Kidney (tissue), 14 donors: Measurements from ENCODE around the gene SDK1. TPM values are rescaled to one million over a fixed set of nuclear protein-coding genes. Genes with fewer than 3 reads are reported as not detected.

ENCODE experiments used
- DNase-seq, 5 donors: peaks; one replicate each; pipeline ENCODE4 v3.0.0-alpha.2; 2013 to 2020
- FAIRE-seq: peaks from 2 replicates; lab custom pipeline; 2012; peaks lifted over from hg19 to GRCh38; lab: Jason Lieb, UNC
- H3K27ac ChIP-seq, 2 donors: one replicate each; pipeline ENCODE4 v1.7.0; 2013; ENCODE audit warnings: low read depth in 2 of 2, low read length in 2 of 2, inconsistent platforms in 1 of 2
- H3K27me3 ChIP-seq: one replicate; pipeline ENCODE4 v1.7.1; 2013; ENCODE audit warnings: low read length, inconsistent platforms; ENCODE audit not compliant: control insufficient read depth, insufficient read depth
- H3K36me3 ChIP-seq, 3 donors: one replicate each; pipeline versions ENCODE4 v1.7.0 to v1.7.1; 2013; ENCODE audit warnings: low read length in 3 of 3, control low read depth in 1 of 3, inconsistent platforms in 1 of 3; ENCODE audit not compliant: insufficient read depth in 3 of 3, control insufficient read depth in 2 of 3
- H3K4me1 ChIP-seq, 3 donors: one replicate each; pipeline versions ENCODE4 v1.7.0 to v1.7.1; 2013; ENCODE audit warnings: low read length in 3 of 3, inconsistent platforms in 1 of 3, low read depth in 1 of 3; ENCODE audit not compliant: control insufficient read depth in 2 of 3, insufficient read depth in 2 of 3
- H3K4me3 ChIP-seq, 3 donors: one replicate each; pipeline versions ENCODE4 v1.7.0 to v1.8.1; 2013; ENCODE audit warnings: low read length in 3 of 3, control low read depth in 1 of 3, inconsistent platforms in 1 of 3
- H3K9ac ChIP-seq, 3 donors: one replicate each; pipeline versions ENCODE4 v1.7.0 to v1.7.1; 2013; ENCODE audit warnings: low read length in 3 of 3, control low read depth in 1 of 3, inconsistent platforms in 1 of 3
- H3K9me3 ChIP-seq, 3 donors: one replicate each; pipeline versions ENCODE4 v1.7.0 to v1.7.1; 2013; ENCODE audit warnings: low read length in 3 of 3, control low read depth in 1 of 3, inconsistent platforms in 1 of 3; ENCODE audit not compliant: control insufficient read depth in 2 of 3, insufficient read depth in 1 of 3
- CTCF ChIP-seq: IDR thresholded peaks from 3 replicates; pipeline ENCODE4 v1.5.1; 2012; ENCODE audit warnings: mild to moderate bottlenecking, moderate library complexity, borderline replicate concordance; ENCODE audit not compliant: insufficient read depth; ENCODE audit errors: extremely low read depth
- intact Hi-C: fragments of 100-400 bp; cut with DNase I; formaldehyde crosslinking; loops from one replicate; pipeline ENCODE4 v1.11.1; 2022
- polyA plus RNA-seq: library from polyadenylated mRNA; stranded (reverse); fragments of 350-450 nt; fragmentation: Illumina TruSeq; extraction: RNeasy Lipid Tissue Mini Kit (QIAGEN cat#74804); gene quantifications from one replicate; pipeline ENCODE4 v1.2.3, GENCODE V29; 2014; ENCODE audit warnings: low read depth, low replicate concordance; ENCODE audit not compliant: insufficient read depth
- total RNA-seq: library from RNA; stranded (reverse); fragmentation: NEBNext Ultra II Directional; extraction: Animal tissue kit (Norgen Biotek cat#: 25700); gene quantifications from one replicate; pipeline ENCODE4 v1.2.1, GENCODE V29; 2021
- donor health status: control.
- donor health status: control.
- donor health status: control.
- donor health status: control.
- donor health status: control.
- donor health status: DM: yes; HTN: yes; CAD: no.
- donor health status: Normal renal cell carcinoma (clear cell type).

Gene SDK1
- total and polyA plus RNA-seq, 2 donors from 2014 or later: 2.0 to 38.3 TPM

DNA sequence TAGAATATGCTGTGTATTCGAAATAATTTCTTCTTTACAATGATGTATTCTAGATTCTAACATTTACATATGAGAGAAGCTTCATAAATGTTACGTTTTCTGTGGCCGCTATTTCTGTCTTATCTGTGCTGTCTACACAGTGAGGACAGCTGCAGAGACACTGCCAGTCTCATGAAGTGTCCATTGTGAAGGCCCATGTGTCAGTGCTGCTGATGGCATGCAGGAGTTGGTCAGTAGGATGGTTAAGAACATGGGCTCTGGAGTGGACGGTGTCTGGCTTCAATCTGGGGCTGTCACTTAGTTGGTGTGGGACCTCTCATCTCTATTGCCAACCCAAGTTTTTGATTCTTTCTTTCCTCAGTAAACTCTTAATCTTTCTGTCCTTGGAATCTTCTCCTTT lies 137.3 kb downstream of the SDK1 start:
- H3K4me3 ChIP-seq: no peak overlapping the region
- FAIRE-seq: no peak
- no peak overlapping the region for H3K27ac ChIP-seq

DNA sequence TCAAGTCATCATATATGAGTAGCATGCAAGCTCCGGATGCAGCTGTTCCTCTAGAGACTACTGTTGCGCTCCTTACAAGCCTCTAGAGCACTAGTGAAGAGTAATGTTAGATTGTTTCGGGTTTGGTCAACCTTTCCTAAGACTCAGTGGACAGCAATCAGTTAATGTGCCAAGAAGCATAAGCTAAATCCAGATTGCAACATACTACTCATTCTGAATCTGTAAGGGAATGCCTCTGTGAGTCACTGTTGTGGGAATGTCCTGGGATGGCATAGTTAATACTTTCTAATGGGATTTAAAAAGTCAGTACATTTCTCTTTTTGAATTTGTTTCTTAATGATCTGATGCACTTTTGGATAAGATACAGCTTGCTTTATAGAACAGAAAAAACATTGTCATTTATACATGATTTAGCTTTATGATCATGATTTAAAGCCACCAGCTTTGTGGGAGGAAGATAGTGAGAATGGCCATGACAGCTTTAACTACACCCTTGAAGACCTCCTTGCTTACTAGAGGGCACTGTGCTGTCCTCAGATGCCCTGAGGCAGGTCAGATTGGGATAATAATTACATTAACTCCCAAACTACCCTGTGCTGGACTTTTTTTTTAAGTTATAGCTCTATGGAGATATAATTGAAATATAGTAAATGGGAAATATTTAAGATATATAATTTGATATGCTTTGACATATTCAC lies 138.4 kb downstream of the SDK1 start:
- no peak for DNase-seq
- Histone ChIP-seq H3K9ac (no peak overlapping the region), H3K27me3 (no peaks in the 10 kb centered on the region), H3K4me3 (no peak overlapping the region), H3K4me1 (no peaks in the 10 kb centered on the region), H3K36me3 (no peaks in the 10 kb centered on the region), H3K9me3 (no peaks in the 10 kb centered on the region), H3K27ac (no peak overlapping the region)
- no peak for TF ChIP-seq CTCF
- no peak for FAIRE-seq
- intact Hi-C loops: no loop called here

More for the DNA sequence above, 137.3 kb downstream of the SDK1 start:
- intact Hi-C loops: no loop called here
- Histone ChIP-seq H3K9ac (no peak overlapping the region), H3K9me3 (no peaks in the 10 kb centered on the region), H3K36me3 (no peaks in the 10 kb centered on the region), H3K4me1 (no peaks in the 10 kb centered on the region), H3K27me3 (no peaks in the 10 kb centered on the region)
- no peak for TF ChIP-seq CTCF
- DNase-seq: no peak

DNA sequence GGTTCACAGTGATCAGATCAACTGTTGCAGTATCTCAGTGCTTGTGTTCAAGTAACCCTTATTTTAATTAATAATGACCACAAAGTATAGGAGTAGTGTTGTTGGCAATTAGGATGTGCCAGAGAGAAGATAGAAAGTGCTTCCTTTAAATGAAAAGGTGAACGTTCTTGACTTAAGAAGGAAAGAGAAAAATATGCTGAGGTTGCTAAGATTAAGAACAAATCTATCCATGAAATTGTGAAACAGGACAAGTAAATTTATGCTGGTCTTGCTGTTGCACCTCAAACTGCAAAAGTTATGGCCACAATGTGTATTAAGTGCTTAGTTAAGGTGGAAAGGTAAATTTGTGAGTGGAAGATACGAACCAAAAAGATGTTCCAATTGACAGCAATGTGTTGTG lies 139.5 kb downstream of the SDK1 start:
- H3K4me3 ChIP-seq: no peak overlapping the region
- H3K4me1 ChIP-seq: no peaks in the 10 kb centered on the region
- no peak for TF ChIP-seq CTCF
- H3K27ac ChIP-seq: no peak overlapping the region
- DNase-seq: no peak
- no peaks in the 10 kb centered on the region for H3K36me3 ChIP-seq
- intact Hi-C loops: no loop called here
- no peak overlapping the region for H3K9ac ChIP-seq
- peaks cover 0 to under 1% (median 0%) of the 10 kb centered on the region in 3 donors for H3K9me3 ChIP-seq
- FAIRE-seq: no peak
- H3K27me3 ChIP-seq: no peaks in the 10 kb centered on the region

DNA sequence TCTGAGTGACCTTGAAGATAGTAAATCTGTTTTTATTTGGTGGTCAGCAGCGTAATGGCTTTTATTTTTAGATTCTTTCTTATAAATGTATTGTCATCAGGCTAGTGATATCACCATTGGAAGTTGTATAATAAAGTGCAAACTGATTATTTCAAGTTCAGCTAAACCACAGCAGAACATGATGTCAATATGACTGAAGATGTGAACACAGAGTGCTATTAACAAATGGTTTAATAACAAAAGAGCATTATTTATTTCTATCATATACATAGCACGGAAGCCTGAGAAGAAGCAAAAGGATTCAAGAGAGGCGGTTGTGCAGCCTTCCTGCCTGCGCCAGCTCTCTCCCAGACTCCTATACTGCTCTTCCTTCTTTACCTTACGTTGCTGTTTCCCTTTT lies 142.7 kb downstream of the SDK1 start:
- Histone ChIP-seq H3K9me3 (peaks cover 0 to 9% (median 4%) of the 10 kb centered on the region in 3 donors), H3K36me3 (no peaks in the 10 kb centered on the region), H3K4me3 (no peak overlapping the region), H3K27me3 (no peaks in the 10 kb centered on the region), H3K27ac (no peak overlapping the region), H3K9ac (no peak overlapping the region), H3K4me1 (no peaks in the 10 kb centered on the region)
- intact Hi-C loops: no loop called here
- DNase-seq: no peak
- TF ChIP-seq CTCF: no peak
- FAIRE-seq: no peak
